GM21515 (cell line): ENCODE data around the gene PNMA8B.
"Not testable (repeated sequence)": the region's sequence is repeated elsewhere in the genome, so short reads cannot be mapped to it uniquely, and the experiment has no call there.

Experiments
- ATAC-seq: cut with Tn5 transposase; IDR thresholded peaks from one replicate; pipeline ENCODE4 v1.9.1; 2021; ENCODE audit not compliant: unreplicated experiment

The PNMA8B gene

DNA sequence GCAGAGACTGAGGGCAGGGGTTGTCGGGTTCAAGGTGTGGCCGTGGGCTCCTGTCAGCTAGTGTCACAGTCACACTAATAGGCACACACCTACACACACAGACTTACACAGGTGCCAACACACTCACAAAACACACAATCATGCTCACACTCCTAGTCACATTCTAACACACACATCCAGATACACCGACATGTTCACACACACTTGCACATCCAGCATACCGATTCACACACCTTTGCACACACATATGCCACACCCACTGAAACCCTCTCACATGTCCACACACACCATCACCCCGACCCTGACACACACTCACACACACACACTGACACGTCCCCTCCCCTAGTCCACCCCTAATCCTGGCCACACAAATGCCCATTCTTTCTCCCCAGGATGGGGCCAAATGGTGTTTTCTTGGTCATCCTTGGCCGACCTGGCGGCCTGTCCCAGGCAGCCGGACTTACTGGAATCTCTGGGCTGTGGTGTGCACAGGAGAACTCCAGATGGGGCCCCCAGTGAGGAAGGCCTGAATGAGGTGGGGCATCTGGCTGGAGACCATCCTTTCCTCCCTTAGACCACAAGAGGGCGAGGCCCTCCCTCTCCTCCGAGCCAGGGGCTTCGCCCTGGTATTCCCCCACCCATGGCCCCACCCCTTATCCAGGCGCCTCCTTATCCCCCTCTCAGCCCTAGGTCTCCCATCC lies 19.1 kb upstream of the PNMA8B start:
- ATAC-seq = no peak

DNA sequence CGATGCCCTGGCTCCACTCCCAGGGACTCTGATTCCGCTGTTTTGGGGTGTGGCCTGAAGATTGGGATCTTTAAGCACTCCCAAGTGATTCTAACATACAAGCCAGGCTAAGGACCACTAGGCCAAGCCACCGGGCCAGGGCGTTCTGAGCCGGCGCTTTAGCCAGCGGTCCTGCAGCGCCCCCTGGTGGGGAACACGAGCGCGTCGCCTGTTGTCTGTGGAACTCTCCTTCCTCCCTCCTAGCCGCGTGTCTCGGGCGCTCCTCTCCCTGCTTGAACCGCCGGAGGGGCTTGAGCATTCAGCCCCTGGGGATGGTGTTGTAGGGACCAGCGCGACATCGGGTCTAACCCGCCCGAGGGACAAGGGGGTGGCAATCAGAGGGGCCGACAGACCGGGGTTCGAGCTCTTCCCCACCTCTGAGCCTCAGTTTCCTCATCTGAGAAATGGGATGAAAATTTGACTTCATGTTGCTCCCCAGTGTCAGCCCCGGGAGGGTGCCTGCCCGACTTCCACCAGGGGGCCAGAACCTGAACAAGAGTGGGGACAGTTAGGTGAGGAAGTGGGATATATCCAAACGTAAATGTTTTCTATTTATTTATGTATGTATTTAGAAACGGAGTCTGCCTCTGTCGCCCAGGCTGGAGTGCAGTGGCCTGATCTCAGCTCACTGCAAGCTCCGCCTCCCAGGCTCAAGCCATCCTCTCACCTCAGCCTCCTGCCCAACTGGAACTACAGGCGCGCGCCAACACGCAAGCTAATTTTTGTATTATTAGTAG lies 18.0 kb upstream of the PNMA8B start:
- ATAC-seq = no peak

DNA sequence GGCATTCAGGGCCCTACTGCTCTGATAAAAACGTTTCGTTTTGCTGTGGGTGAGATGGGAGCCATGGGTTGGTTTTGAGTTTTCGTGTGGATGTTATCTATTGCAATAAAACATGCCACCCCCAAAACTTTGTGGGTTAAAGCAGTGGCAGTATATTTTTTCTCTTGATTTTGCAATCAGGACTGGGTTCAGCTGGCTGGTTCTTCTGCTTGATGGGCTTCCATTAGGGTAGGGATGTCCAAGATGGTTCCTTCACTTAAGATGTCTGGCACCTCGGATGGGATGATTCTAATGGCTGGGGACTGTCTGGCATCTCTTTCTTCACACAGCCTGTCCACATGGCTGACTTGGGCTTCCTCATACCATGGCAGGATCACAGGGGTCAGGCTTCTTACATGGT lies 15.6 kb upstream of the PNMA8B start:
- ATAC-seq = no peak

DNA sequence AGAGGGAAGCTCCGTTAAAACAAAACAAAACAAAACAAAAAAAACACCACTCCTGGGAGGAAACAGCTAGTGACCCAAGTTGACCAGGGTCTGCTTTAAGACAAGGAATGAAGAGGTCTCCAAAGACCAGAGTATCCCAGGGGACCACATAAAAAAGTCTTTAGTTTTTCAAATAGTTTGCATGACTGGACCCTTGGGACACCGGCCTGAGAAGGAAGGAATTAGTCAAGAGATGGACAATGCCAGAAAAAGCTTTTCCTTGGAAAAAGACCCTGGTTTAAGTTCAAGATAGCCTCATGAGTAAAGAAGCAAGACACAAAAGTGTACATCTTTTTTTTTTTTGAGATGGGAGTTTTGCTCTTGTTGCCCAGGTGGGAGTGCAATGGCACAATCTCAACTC lies 12.5 kb upstream of the PNMA8B start:
- ATAC-seq = no peak

DNA sequence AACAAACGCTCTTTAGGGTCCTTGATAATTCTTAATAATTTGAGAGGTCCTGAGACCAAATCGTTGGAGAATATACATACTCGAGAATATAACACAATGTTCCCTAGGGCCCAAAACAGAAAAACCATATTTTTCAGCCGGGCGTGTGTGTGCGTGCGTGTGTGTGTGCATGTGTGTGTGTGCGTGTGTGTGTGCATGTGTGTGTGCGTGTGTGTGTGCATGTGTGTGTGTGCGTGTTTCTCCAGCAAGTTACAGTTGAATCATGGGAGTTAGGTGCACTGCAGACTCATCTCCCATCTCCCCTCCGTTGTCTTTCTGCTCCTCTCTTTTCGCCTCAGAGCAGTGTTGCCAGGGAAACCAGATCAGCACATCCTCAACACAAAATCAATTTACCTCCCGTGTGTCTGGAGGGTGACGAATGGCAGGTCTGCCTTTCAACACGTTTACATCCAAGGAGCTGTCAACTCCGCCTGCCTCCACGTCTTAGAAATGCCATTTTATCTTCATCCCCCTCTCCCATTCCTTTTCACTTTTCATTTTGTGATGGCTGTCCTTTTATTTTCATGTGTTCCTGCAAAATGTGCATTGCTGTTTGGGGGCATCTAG lies 8.3 kb upstream of the PNMA8B start:
- no peak for ATAC-seq

DNA sequence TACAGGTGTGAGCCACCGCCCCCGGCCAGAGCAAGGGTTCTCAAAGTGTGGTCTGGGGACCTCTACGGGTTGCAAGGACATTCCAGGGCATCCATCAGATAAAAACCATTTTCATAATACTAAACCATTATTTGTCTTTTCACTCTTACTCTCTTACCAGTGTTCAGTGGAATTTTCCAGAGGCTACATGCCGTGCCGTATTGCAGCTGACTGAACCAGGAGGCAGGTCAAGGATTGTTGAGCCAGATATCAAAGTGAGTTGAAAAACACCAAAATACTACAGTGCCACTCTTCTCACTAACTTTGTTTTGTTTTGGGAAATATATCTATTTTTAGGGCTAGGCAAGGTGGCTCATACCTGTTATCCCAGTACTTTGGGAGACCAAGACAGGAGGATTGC lies 7.2 kb upstream of the PNMA8B start:
- no peak for ATAC-seq

DNA sequence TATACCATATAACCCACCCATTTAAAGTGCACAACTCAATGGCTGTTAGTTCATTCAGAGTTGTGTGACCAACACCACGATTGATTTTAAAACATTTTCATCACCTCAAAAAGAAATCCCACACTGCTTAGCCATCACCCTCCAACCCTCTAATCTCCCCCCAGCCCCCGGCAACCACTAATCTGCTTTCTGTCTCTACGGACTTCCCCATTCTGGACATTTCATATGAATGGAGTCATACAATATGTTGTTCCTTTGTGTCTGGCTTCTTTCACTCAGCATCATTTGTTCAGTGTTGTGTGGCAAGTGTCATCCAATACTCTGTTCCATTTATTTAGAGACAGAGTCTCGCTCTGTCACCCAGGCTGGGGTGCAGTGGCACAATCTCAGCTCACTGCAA lies 4.0 kb upstream of the PNMA8B start:
- ATAC-seq = no peak

DNA sequence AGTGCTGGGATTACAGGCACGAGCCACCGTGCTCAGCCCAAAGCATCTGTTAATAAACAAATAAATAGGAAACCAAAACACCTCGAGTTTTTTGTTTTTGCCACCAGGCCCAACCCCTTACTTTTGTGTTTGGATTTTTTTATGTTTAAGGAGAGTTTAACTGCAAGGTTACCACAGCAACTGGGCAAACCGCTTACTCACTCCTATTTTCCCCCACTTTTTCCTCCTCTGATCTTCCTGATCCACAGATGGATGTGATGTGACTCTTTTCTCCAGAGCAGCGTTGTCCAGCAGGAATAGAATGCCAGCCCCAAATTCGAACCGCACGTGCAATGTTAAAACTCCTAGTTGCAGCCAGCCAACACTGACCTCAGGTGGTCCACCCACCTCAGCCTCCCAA lies 2.1 kb upstream of the PNMA8B start:
- ATAC-seq = no peak

DNA sequence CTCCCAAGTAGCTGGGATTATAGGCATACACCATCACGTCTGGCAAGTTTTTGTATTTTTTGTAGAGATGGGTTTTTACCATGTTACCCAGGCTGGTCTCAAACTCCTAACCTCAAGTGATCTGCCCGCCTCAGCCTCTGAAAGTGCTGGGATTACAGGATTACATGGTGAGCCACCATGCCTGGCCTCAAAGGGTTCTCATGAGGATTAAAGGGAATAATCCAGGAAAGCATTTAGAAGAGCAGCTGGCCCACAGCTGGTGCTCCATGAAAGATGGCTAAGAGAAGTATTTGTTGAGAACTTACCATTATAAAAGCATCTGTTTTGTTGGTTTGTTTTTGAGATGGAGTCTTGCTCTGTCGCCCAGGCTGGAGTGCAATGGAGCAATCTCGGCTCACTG lies 1.2 kb upstream of the PNMA8B start:
- ATAC-seq = not testable (repeated sequence)

DNA sequence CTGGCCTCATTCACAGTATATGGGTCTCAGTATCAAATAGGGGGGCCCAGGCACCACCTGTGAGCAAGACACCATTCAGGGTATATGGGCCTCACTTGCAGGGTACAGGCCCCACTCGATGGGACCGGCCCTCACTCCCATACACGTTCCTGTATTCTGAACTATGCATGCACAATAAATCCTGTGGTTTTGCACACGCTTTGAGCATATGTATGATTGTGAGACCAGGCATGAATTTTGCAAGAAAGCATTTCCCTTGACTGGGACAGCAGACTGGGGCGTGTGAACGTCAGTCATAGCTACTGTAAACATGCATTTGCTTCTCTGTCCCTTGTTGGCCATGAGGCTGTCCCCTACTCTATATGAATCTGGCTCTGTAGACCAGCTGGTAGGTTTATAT lies 637 bp upstream of the PNMA8B start:
- no peak for ATAC-seq

DNA sequence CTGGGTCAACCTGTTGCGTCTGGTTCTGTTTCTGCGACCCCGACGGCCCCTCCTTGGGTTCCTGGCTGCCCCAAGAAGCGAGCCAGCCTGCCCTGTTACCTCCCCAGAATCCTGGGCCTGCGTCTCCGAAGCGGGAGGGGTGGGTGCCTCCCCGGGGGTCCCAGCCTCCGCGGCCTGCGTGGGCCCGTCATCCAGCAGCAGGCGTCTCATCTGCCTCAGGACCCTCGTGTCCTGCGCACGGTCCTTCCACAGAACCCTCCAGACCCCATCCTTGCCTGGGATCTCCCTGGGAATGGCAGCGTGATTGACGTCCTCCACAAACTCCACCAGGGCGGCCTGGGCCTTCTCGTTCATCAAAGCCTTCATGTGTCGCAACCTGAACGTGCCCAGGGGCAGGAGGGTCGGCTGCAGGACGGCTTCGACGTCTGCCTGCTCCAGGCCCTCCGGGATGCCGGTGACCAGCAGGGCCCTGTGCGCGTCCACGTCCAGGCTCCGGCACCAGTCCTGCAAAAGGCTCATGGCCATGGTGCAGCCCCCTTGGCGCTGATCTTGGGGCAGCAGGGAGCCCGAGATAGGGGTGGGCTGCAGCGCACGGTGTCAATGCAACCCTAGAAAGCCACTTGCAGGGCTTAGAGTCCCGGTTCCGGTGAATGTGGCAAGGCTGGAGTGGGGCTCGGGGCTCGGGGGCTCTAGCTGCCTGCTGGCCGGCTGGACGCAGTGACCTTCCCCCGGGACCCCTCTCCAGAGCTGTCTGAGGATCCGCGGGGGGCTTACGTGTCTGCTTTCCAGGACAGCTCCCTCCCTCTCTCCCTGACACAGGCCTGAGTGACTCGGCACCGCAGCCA lies 504 bp downstream of the PNMA8B start:
- no peak for ATAC-seq

DNA sequence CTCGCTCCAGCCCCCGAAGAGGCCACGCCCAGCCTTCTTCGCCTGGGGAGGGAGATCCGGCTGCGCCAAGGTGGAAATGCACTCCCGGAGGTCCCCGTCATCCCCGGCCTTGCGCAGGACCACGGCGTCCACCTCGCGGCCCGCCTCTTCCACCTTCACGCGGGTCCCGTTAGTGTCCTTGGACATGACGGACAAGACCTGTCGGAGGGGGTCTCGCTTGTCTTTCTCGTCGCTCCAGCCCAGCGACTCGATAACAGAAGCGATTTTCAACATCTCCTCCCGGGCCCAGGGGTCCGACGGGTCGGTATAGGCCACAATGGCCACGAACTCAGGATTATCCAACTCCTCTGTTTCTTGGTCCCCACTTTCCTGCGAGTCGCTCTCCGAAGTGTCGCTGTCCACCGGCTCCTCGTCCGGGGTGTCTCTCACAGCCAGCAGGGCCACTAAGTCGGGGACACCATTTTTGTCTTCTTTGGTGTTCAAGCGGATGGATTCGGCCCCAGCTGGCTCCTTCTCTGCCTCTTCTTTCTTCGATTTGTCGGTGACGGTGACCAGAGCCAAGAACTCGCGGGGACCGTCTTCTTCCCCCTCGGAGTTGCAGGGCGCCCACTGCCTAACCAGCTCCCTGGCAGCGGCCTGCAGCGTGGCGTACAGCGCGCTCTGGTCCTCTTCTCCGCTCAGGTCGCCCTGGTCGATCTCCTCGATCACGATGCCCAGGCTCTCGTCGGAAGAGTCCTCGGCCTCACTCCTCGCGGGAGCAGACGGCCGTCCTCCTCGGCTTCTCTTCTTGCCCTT lies 1.3 kb downstream of the PNMA8B start:
- ATAC-seq = no peak

DNA sequence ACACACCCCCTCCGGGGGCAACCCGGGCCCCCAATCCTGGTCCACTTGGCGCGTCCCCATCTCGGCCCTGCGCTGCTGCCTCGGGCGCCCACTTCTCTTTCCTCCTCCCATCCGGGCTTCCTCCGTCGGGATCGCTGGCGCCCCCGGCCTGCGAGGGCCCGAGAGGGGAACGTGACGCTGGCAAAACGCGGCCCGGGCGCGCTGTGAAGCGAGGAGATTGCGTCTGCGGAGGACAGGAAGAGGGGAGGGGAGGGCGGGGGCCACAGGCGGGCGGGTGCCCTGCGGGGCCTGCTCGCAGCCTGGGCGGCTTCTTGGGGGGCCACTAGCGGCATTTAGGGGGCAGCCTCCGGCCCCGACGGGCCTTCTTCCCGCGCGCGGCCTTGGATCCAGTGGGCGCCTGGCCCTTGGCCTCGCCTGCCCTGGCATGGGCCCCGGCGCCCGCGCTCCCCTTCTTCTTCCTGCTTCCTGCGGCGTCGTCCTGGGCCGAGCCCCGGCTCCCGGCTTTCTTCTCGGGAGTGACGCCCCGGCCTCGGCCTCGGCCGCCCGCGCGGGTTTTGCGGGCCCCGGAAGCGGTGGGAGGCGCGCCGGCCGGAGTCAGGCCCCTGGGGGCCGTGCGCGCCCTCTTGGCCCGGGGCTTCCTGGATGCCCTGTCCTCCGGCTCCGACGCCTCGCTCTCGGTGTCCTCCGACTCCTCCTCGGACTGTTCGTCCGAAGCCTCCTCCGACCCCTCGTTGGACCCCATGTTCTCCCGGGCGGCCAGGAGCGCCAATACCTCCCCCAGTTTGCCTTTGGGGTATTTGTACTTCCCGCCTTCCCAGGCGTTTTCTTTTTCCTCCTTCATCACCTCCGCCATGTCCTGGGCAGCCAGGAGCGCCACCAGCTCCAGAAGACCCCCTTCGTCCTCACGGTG lies 2.2 kb downstream of the PNMA8B start:
- ATAC-seq = no peak

DNA sequence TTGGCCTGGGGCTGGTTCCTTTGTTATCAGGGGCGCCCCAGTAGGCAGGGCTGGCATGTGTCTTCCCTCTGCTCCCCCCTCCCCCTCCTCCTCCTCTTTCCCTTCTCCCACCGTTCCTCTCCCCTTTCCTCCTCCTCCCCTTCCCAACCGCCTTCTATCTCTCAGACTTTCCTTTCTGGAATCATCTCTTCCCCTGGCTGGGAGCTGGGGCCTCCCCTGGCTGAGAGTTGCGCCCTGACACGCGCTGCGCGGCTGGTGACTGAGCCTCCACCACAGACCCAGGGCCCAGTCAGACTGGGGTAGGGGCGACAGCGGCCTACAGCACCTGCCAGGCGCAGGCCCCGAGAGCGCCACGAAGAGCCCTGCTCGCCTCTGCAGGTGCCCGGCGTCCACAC lies 2.8 kb downstream of the PNMA8B start:
- no peak for ATAC-seq

DNA sequence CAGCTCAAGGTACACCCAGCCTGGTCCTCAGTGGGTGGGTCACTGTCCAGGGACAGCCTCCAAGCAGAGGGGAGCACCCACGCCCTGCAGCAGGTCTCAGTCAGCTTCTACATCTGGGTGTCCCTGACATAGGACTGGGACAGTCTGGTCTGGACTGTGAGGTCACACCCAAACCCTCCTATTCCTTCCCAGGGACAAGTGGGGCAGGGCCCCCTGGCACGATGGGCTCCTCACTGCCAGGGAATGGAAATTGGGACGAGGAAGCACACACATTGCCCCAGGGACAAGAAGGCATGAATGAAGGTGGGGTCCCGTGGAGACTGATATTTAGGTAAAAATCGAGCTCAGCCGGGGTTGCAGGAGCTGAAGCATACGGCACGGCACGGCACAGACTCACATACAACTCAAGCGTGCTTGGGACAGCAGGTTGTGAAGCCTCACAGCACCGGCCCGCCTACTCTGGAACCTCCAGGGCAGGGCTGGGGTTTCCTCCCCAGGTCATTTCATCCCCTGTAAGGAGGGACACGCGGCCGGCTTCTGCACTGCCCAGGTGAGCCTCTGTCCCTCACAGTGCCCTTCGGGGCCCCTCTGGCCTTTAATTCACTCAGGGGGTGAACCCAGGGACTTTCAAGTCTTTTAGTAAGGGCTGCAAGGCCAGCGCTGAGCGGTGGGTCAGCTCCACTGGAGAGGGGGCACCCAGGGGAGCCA lies 3.5 kb downstream of the PNMA8B start:
- no peak for ATAC-seq

DNA sequence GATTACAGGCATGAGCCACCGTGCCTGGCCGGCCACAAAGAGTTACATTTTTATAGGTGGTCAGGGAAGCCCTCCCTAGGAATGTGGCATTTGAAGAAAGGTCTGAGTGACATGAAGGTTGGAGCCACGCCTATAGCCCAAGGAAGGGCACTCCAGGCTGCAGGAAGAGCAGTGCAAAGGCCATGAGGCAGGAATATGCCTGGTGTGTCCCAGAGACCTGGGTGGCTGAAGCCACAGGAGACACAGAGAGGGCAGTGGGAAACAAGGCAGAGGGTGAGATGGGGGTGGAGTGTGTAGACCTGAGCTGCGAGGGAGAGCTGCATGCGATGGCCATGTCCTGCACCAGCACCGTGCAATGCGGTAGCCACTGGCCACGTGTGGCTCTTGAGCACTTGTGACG lies 4.9 kb downstream of the PNMA8B start:
- no peak for ATAC-seq

DNA sequence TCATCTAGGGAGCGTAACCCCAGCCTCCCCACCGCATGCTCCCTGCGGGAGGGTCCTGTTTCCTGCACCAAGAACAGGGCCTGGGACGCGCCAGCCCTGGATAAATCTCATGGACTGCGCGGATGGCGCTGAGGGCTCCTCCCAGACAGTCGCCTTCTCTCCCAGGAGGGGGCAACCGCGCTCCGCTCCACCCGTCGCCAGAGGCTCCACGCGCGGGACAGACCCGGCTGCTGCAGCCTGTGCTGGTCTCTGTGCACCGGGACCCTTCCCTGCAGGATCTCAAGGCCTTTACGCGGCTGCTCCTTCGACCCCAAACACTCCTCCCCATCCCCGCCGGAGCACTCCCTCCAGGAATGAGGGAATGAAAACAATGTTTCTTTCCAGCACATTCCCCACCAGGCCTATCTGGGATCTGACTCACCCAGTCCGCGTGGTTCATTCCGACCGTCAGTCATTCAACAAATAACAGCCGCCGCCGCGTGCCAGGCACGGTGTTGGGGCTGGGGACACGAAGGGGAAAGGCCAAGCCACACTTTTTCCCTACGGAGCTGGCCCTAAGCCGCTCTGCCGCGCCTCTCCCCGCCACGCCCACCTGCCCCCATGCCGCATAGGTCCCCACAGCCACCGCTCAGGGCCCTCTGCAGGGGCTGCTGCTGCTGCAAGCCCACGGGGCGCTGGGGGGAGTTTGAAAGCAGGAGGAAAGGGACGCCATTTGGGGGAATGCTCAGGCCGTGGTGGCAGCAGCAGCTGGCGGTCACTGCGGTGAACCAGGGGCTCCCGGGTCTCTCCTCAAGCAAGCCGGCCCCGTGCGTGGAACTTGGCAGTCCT lies 6.0 kb downstream of the PNMA8B start:
- ATAC-seq = no peak

DNA sequence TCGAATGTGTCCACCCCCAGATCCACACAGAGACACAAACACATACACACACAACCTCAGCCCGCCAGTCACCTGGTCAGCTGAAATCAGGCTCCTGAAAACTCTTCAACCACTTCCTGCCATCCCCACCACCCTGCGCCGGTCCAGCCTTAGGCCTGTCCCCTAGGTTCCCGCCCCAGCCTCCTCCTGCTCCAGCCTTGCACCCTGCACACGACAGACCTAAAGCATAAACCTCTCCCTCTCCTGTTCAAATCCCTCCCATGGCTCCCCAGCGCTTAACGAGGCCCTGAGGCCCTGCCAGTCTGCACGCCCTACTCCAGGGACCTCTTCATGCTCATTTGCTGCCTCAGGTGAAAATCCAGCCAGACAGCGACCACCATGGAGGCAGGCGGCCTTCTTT lies 7.1 kb downstream of the PNMA8B start:
- ATAC-seq = no peak
